Measurements from ENCODE around the gene CCDC28A. TPM values are rescaled to one million over a fixed set of nuclear protein-coding genes. Genes with fewer than 3 reads are reported as not detected.

CCDC28A gene
- 10 to 100 TPM; 12.7 to 39.6 (median 22.8) TPM for total RNA-seq

GRCh38 chr6:138773177-138774091 lies at the start of gene CCDC28A:
TSS of gene CCDC28A (plus strand) at chr6:138773769. CDS start at chr6:138776121, 2,352 bp downstream.
- 0 to 1% methylated on average over 31 to 46 of the region's 47 CpGs for WGBS, 2 donors
- TF ChIP-seq, protein P1, sequence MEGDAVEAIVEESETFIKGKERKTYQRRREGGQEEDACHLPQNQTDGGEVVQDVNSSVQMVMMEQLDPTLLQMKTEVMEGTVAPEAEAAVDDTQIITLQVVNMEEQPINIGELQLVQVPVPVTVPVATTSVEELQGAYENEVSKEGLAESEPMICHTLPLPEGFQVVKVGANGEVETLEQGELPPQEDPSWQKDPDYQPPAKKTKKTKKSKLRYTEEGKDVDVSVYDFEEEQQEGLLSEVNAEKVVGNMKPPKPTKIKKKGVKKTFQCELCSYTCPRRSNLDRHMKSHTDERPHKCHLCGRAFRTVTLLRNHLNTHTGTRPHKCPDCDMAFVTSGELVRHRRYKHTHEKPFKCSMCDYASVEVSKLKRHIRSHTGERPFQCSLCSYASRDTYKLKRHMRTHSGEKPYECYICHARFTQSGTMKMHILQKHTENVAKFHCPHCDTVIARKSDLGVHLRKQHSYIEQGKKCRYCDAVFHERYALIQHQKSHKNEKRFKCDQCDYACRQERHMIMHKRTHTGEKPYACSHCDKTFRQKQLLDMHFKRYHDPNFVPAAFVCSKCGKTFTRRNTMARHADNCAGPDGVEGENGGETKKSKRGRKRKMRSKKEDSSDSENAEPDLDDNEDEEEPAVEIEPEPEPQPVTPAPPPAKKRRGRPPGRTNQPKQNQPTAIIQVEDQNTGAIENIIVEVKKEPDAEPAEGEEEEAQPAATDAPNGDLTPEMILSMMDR (IDR thresholded peaks at IDR 0.05): peak in 1 of 6 experiments; percentile 51
- peak; percentile 69 to 86 for TF ChIP-seq POLR2AphosphoS5 (IDR thresholded peaks at IDR 0.05)
- TF ChIP-seq POLR2A (IDR thresholded peaks at IDR 0.05): peak in 3 of 4 donors; percentile 62 to 81 (median 74)
- TF ChIP-seq EP300 (IDR thresholded peaks at IDR 0.05): peak in 1 of 4 donors; percentile 25
- H3K4me3 ChIP-seq: peak within 1 kb of the TSS; percentile 70 to 81 (median 76)

DNA sequence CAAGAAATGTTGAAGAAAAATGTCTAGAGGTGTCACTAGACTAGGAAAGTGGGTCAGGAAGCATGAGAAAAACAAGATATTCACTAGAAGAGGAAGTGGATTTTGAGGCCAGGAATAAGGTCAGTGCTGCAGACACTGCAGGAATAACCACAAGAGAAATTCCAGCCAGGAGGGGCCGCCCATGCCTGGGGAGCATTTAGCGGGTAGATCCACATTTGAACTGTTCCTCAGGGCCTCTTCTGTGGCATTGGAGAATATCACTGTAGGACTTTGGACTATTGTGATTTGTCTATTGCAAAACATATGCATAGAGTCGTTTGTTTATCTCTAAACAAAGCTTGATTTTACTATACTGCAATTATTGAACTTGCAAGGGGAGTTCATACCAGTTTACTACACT lies 49.6 kb upstream of the CCDC28A start:
- Histone ChIP-seq H3K9me3 (no peaks in the 10 kb centered on the region), H3K27me3 (no peaks in the 10 kb centered on the region), H3K27ac (peak overlapping the region in 1 of 4 donors; percentile 36), H3K36me3 (no peaks in the 10 kb centered on the region), H3K4me1 (peaks cover 0 to 21% (median 10%) of the 10 kb centered on the region in 4 donors), H3K4me3 (no peak overlapping the region)
- ATAC-seq (ENCODE audit: low FRiP score in 2 of 2) (peak in 1 of 2 donors; percentile 57), DNase-seq (no peak)
- TF ChIP-seq EP300 (IDR thresholded peaks at IDR 0.05) (no peak), POLR2A (IDR thresholded peaks at IDR 0.05) (no peak), POLR2AphosphoS5 (IDR thresholded peaks at IDR 0.05) (no peak)
- TF ChIP-seq, protein P1 (IDR thresholded peaks at IDR 0.05): no peak
- 26 to 42% methylated on average over 3 of the region's 3 CpGs for WGBS, 2 donors

More at GRCh38 chr6:138773177-138774091, at the start of gene CCDC28A:
- Histone ChIP-seq H3K27ac (peak within 1 kb of the TSS; percentile 93 to 95 (median 94)), H3K9me3 (no peaks in the 10 kb centered on the region), H3K27me3 (no peaks in the 10 kb centered on the region), H3K36me3 (peaks cover 0 to 22% (median 0%) of the 10 kb centered on the region in 4 donors), H3K4me1 (peaks cover 13 to 16% (median 14%) of the 10 kb centered on the region in 4 donors)
- ATAC-seq (ENCODE audit: low FRiP score in 2 of 2) (peak; percentile 98 to 99), DNase-seq (peak; percentile 85 to 95)

DNA sequence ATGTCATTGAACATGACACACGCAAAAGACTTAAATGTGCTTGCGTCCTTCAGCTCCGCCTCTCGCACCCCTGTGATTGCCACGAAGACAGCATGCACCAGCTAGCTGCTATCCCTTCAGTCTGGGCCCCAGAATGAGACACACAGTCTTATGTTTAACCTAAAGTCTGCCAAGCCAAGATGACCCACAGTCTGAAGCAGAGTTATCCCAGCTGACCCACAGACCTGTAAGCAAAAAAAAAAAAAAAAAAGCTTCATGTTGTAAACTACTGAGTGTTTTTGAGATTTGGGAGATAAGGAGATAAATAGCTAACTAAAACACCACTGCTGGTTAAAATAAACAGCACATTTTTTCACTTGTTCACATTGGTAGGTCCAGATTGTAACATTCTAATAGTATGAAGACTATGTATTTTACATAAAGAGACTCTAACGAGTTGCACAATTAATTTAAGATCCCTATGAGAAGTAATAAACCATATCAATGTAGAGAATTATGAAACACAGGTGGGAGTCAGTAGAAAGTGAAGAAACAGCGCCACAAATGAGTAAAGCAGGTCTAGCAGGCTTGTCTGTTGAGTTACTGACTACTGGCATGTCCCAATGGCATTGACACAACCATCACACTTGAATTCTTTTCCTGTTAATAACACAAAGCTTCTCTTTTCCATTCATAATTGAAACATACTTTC lies 47.4 kb upstream of the CCDC28A start:
- Histone ChIP-seq H3K4me3 (no peak overlapping the region), H3K27me3 (no peaks in the 10 kb centered on the region), H3K4me1 (peaks cover 0 to 11% (median 9%) of the 10 kb centered on the region in 4 donors), H3K9me3 (no peaks in the 10 kb centered on the region), H3K36me3 (no peaks in the 10 kb centered on the region), H3K27ac (no peak overlapping the region)
- ATAC-seq (ENCODE audit: low FRiP score in 2 of 2) (no peak), DNase-seq (no peak)
- 87 to 89% methylated on average over 7 of the region's 7 CpGs for WGBS, 2 donors
- TF ChIP-seq POLR2AphosphoS5 (IDR thresholded peaks at IDR 0.05) (no peak), EP300 (IDR thresholded peaks at IDR 0.05) (no peak), POLR2A (IDR thresholded peaks at IDR 0.05) (no peak)
- TF ChIP-seq, protein P1 (IDR thresholded peaks at IDR 0.05): no peak

DNA sequence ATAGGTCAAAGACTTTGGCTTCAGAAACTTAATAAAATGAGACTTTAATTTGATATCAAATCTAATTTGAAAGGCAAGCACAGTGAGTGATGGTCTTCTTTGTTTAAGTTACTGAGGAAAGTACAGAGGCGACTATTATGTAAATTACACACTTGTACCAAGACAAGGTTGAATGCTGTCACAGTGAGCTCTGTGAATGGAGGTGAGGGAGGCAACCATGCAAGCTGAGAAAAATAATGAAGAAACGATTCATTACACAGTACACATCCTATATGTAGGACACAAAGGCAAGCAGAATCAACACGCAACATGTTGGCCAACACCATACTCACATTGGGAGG lies 46.8 kb upstream of the CCDC28A start:
- TF ChIP-seq EP300 (IDR thresholded peaks at IDR 0.05) (no peak), POLR2AphosphoS5 (IDR thresholded peaks at IDR 0.05) (no peak), POLR2A (IDR thresholded peaks at IDR 0.05) (no peak)
- TF ChIP-seq, protein P1 (IDR thresholded peaks at IDR 0.05): no peak
- no peak overlapping the region for H3K4me3 ChIP-seq
- no peaks in the 10 kb centered on the region for H3K27me3 ChIP-seq
- 90 to 94% methylated on average over 3 of the region's 3 CpGs for WGBS, 2 donors
- no peak for ATAC-seq (ENCODE audit: low FRiP score in 2 of 2)
- H3K4me1 ChIP-seq: peaks cover 0 to 11% (median 9%) of the 10 kb centered on the region in 4 donors
- no peaks in the 10 kb centered on the region for H3K9me3 ChIP-seq
- no peaks in the 10 kb centered on the region for H3K36me3 ChIP-seq
- no peak for DNase-seq
- H3K27ac ChIP-seq: no peak overlapping the region

Data from upper lobe of left lung (tissue), 6 donors.